Endothelial cell (in vitro differentiated cells): ENCODE data around the gene TEX54. TPM values are rescaled to one million over a fixed set of nuclear protein-coding genes. Genes with fewer than 3 reads are reported as not detected.

Source experiments
- DNase-seq: peaks from one replicate; pipeline ENCODE4 v3.0.0; 2021; ENCODE audit warnings: low spot score
- H3K27ac Mint-ChIP-seq: one replicate; pipeline ENCODE4 v1.8.0; 2021; ENCODE audit warnings: mixed read lengths, inconsistent platforms; ENCODE audit not compliant: unreplicated experiment
- H3K27me3 Mint-ChIP-seq: one replicate; pipeline ENCODE4 v1.8.0; 2021; ENCODE audit warnings: mild to moderate bottlenecking, moderate library complexity, mixed read lengths, inconsistent platforms; ENCODE audit not compliant: unreplicated experiment
- H3K36me3 Mint-ChIP-seq: one replicate; pipeline ENCODE4 v1.8.0; 2021; ENCODE audit warnings: mild to moderate bottlenecking, low read depth, mixed read lengths, inconsistent platforms; ENCODE audit not compliant: unreplicated experiment
- H3K4me1 Mint-ChIP-seq: one replicate; pipeline ENCODE4 v1.8.0; 2021; ENCODE audit warnings: mild to moderate bottlenecking, mixed read lengths, inconsistent platforms; ENCODE audit not compliant: unreplicated experiment
- H3K4me3 Mint-ChIP-seq: one replicate; pipeline ENCODE4 v1.8.0; 2021; ENCODE audit warnings: mild to moderate bottlenecking, mixed read lengths, inconsistent platforms; ENCODE audit not compliant: unreplicated experiment
- H3K9me3 Mint-ChIP-seq: one replicate; pipeline ENCODE4 v1.8.0; 2021; ENCODE audit warnings: mixed read lengths, inconsistent platforms; ENCODE audit not compliant: unreplicated experiment
- total RNA-seq: library from RNA; stranded (reverse); fragmentation: NEBNext Ultra II Directional; extraction: Animal tissue kit (Norgen Biotek cat#: 25700); gene quantifications from one replicate; pipeline ENCODE4 v1.2.1, GENCODE V29; 2021; ENCODE audit not compliant: unreplicated experiment
- TF ChIP-seq, protein P1 (sequence below): fragments of 200-600 bp; sonication (generic); IDR thresholded peaks from one replicate; pipeline ENCODE4 v1.5.0; 2021; ENCODE audit warnings: antibody characterized with exemption; ENCODE audit not compliant: unreplicated experiment

Gene TEX54
- total RNA-seq, 1 donor from 2014 or later = not detected

DNA sequence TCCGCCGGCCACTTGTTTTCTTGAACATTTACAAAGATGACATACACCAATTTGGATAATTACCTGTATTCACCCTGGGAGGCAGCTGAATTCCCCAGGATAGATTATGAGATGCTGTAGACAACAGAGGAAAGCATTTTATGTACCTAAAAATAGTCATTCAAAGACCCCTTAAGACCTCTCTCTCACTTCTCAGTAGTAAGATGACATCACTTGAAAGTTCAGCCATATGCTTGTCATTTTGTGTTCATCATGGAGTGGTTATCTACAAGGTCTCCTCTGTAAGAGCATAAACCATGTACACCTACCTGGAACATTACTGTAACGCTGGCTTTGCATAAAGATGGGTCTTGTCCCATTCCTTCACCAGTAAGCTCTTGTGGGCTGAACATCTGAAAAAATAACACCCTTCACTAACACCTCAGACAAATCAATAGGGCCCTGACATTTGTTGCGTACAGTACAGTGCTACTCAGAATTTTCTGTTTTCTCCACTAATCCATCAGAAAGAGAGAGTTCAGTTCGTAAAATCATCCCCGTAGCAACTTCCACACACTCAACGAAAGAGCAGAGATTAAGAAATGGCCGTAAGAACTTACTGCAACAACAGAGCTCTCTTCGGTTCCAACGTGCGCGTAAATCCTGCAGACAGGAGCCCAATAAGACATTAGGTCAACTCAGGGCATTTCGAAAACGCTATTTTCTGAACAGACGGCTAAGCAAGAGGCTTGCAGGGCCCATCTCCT, 22.4 kb upstream of the TEX54 start:
- H3K4me1 Mint-ChIP-seq = peaks cover 41% of the 10 kb centered on the region
- H3K9me3 Mint-ChIP-seq = no peaks in the 10 kb centered on the region
- peaks cover 35% of the 10 kb centered on the region for H3K36me3 Mint-ChIP-seq
- H3K4me3 Mint-ChIP-seq = peak overlapping the region; percentile 98
- peaks cover 20% of the 10 kb centered on the region for H3K27me3 Mint-ChIP-seq
- TF ChIP-seq, protein P1, sequence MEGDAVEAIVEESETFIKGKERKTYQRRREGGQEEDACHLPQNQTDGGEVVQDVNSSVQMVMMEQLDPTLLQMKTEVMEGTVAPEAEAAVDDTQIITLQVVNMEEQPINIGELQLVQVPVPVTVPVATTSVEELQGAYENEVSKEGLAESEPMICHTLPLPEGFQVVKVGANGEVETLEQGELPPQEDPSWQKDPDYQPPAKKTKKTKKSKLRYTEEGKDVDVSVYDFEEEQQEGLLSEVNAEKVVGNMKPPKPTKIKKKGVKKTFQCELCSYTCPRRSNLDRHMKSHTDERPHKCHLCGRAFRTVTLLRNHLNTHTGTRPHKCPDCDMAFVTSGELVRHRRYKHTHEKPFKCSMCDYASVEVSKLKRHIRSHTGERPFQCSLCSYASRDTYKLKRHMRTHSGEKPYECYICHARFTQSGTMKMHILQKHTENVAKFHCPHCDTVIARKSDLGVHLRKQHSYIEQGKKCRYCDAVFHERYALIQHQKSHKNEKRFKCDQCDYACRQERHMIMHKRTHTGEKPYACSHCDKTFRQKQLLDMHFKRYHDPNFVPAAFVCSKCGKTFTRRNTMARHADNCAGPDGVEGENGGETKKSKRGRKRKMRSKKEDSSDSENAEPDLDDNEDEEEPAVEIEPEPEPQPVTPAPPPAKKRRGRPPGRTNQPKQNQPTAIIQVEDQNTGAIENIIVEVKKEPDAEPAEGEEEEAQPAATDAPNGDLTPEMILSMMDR = no peak
- DNase-seq = no peak
- peak overlapping the region; percentile 95 for H3K27ac Mint-ChIP-seq

DNA sequence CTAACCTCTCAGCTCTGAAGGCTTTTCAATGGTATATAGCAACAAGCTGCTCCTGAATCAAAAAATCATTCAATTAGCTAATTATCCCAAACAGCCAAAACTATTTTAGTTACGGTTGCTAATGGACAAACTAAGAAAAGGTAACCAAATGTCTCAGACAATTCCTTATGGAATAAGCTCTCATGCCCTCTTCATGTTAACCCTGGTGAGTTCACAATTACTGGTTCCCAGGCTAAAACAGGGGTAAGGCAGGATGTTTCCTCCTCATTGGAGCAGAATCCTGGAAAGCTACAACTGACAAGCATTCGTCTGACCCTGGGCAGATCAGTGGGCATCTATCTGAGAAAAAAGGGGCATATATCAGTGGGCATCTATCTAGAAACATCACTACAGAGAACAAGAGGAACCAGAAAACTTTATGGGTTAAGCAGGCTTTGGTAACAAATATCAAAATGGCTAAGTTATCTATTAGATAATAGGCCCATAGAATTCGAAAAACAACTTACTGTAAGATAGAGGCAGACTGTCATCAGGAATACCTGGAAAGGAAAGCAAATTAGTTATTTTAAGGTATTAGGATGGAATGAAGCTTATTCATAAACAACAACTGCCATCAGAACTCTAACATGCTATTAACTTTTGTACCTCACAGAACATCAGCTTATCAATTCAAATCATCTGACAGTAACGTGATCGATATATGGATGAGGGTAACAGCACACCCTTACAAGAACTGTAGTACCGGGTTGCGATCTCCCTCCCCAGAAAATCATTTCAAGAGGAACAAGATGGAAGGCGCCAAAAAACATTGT, 21.6 kb upstream of the TEX54 start:
- Mint-ChIP-seq H3K36me3 (peaks cover 35% of the 10 kb centered on the region), H3K4me3 (peak overlapping the region; percentile 98), H3K27ac (peak overlapping the region; percentile 95), H3K27me3 (peaks cover 17% of the 10 kb centered on the region), H3K9me3 (no peaks in the 10 kb centered on the region), H3K4me1 (peaks cover 37% of the 10 kb centered on the region)
- TF ChIP-seq, protein P1 = no peak
- DNase-seq = no peak

DNA sequence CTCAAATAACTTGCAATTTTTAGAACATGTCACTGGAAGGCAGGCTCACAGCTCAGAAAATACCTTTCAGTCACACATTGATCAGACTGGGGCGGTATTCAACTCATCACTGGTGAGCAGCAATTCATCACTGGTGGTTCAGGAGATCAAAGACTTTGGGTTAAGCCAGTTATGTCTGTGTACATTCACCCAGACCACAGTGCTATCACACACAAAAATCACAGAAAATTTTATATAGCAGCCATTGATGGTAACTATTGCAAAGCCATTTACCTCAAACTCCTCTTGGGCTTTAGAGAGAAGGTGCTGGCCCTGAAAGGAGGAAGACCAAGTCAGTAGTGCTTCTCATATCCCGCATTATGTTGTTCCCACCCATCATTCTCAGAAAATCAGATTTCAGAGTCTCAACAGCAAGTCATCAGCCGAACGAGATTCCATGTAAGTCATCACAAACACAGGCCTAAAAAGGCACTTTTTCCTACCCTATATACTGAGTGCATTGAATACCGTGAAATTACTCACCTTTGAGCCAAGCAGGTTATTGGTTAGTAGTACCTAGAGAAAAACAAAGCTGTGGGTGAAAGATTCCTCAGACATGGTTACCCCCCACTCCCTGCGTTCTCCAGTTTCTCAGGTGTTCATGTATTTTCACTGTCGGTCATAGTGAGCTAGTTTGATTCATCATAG, 20.8 kb upstream of the TEX54 start:
- Mint-ChIP-seq H3K9me3 (no peaks in the 10 kb centered on the region), H3K36me3 (peaks cover 35% of the 10 kb centered on the region), H3K4me3 (peak overlapping the region; percentile 98), H3K27me3 (peaks cover 17% of the 10 kb centered on the region), H3K27ac (peak overlapping the region; percentile 68), H3K4me1 (peaks cover 37% of the 10 kb centered on the region)
- TF ChIP-seq, protein P1 = no peak
- DNase-seq = no peak

DNA sequence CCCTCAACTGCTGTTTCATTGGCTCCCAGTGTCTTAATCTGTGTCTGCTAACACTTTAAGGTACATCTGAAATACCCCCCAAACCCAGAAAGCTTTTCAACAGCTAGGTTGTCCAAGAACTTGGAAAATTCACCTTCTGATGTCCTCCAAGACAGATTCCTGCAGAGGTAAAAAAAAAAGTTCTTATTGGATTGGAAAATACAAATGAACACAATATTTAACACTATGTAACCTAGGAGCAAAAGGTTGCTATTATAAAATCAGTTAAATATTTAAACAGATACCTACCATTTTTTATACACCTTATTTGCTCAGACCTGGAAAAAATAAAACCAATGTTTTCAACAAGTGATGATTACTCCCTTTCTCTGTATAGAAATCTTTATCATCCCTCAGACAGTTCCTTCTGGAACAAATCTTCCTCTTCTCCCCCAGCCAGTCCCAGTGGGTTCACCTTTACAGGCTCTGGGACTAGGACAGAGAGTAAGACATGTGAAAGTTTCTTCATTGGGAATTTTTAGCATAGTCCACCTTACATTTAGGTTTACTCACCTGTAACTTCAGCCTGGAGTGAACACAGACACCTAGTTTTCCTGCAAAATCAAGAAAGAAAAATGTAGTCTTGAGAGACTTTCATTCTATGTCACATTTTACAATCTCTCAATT, 20.0 kb upstream of the TEX54 start:
- TF ChIP-seq, protein P1 = no peak
- H3K27ac Mint-ChIP-seq = peak overlapping the region; percentile 37
- no peak for DNase-seq
- no peaks in the 10 kb centered on the region for H3K9me3 Mint-ChIP-seq
- peaks cover 17% of the 10 kb centered on the region for H3K27me3 Mint-ChIP-seq
- peaks cover 29% of the 10 kb centered on the region for H3K4me1 Mint-ChIP-seq
- H3K4me3 Mint-ChIP-seq = peak overlapping the region; percentile 68
- peaks cover 35% of the 10 kb centered on the region for H3K36me3 Mint-ChIP-seq
